Activated naive CD8-positive, alpha-beta T cell treated with anti-CD3 and anti-CD28 coated beads, Interleukin-2, amount 10 ng/mL, durations not matched to agents 7 days and 5 days (primary cell): Measurements from ENCODE around the gene ANGPTL1. TPM values are rescaled to one million over a fixed set of nuclear protein-coding genes. Genes with fewer than 3 reads are reported as not detected.

Experiments used
- total RNA-seq, 2 experiments: library from RNA; stranded (reverse); gene quantifications; one replicate each; pipeline ENCODE4 v1.2.3, GENCODE V29; 2021

Gene ANGPTL1
- total RNA-seq, 2 experiments from 2014 or later: not detected

Other genes starting within 250 kb of the ANGPTL1 start
- 1 to 10 TPM; 6.2 to 8.2 TPM for gene RALGPS2, start 145.8 kb downstream of the ANGPTL1 start, total RNA-seq
- 10 to 100 TPM; 35.0 to 37.1 TPM for gene FAM20B, start 154.8 kb upstream of the ANGPTL1 start, total RNA-seq
- gene TOR3A, start 211.0 kb upstream of the ANGPTL1 start, total RNA-seq: 10 to 100 TPM; 41.5 to 45.1 TPM